Measurements from ENCODE around the gene RGS19.
A peak's percentile ranks its signal among the peaks of the same experiment; 100 is the strongest.
"Not testable (repeated sequence)": the region's sequence is repeated elsewhere in the genome, so short reads cannot be mapped to it uniquely, and the experiment has no call there.

The RGS19 gene

DNA sequence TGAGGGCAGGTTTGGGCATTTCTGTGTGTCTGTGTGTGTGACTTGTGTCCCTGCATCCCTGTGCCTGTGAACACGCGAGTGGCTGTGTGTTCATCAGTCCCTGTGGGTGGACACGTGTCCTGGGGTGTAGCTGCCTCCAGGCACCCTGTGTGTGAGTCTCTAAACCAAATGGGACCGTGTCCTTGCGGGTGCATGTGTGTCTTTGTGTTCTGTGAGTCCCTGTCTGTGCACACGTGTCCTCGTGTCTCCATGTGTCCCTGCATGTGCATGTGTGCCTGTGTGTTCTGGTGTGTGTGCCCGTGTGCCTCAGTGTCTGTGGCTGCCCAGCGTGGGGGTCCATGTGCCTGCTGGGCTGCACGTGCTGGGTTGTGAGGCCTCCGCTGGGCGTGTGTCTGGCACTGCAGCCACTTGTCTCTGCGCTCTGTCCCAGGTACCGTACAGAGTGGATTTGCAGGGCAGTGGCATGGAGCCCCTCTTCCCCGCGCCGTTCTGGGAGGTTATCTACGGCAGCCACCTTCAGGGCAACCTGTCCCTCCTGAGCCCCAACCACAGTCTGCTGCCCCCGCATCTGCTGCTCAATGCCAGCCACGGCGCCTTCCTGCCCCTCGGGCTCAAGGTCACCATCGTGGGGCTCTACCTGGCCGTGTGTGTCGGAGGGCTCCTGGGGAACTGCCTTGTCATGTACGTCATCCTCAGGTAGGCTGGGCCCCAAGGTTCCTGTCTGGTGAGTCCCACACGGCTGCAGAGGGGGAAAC is 13.1 kb upstream of the RGS19 start:
- DNase-seq = peak in 1 of 2 experiments; percentile 43

DNA sequence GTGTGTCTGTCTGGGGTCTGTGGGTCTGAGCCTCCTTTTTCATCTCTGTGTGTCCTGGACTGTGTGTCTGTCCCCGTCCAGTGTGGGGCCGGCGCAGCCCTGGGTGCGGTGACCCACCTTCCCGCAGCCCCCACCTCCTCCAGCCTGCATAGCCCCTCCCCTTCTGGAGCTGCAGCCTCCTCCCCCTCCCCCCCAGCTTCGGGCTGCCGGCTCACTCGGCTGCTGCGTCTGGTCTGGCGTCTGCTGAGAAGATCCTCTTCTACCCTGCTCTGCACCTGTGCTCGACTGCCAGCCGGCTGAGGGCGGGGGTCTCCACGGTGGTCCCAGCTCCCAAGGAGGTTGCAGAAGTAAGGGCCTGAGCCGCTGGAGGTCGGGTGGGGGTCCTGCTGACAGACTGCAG is 12.5 kb upstream of the RGS19 start:
- DNase-seq = peak; percentile 47 to 56

DNA sequence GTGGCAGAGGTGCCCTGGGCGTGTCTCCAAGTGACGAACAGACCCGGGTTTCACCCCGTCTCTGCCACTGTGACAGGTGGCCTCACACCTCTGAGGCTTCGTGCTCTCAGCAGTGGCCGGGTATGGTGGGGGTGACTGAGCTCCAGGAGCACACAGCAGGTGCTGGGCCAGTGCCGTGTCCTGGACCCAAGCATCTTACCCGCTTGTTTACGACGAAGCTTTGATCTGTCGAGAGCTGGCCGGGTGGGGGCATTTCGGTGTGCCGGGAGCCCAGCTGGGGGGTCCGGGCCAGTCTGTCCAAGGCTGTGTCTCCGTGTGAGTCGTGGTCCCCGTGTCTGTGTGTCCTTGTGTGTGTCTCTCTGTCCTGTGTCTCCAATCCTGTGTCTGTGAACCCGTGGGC is 12.0 kb upstream of the RGS19 start:
- DNase-seq = no peak

DNA sequence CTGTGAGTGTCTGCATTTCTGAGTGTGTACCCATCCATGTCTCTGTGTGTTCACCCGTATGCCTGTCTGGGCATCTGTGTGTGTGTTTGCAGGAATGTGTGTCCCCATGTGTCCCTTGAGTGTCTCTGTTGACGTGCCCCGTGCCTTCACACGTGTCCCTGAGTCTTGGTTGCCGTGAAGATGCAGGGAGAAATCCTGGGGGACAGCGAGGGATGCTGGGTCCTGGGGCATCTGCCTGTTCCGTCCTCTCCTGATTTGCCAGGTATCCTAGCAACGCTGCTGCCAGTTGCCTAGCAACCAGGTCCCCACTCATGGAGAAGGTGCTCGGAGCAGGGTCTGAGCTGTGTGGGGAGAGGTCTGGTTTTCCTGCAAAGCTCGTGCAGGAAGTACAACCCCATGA is 10.8 kb upstream of the RGS19 start:
- peak; percentile 69 to 85 for DNase-seq

DNA sequence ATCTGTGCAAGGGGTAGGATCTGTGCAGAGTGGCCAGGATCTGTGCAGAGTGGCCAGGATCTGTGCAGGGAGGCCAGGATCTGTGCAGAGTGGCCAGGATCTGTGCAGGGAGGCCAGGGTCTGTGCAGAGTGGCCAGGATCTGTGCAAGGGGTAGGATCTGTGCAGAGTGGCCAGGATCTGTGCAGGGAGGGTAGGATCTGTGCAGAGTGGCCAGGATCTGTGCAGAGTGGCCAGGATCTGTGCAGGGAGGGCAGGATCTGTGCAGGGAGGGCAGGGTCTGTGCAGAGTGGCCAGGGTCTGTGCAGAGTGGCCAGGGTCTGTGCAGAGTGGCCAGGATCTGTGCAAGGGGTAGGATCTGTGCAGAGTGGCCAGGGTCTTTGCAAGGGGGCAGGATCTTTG is 9.3 kb upstream of the RGS19 start:
- not testable (repeated sequence) for DNase-seq

DNA sequence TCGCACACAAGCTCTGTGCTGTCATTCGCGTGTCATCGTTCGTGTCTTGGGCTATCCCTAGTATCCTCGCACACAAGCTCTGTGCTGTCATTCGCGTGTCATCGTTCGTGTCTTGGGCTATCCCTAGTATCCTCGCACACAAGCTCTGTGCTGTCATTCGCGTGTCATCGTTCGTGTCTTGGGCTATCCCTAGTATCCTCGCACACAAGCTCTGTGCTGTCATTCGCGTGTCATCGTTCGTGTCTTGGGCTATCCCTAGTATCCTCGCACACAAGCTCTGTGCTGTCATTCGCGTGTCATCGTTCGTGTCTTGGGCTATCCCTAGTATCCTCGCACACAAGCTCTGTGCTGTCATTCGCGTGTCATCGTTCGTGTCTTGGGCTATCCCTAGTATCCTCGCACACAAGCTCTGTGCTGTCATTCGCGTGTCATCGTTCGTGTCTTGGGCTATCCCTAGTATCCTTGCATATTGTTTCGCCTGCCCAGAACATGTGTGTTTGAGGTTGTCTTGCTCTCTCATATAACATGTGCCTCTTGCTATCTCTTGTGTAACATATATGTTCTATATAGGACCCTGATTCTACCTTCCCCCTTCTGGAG is 8.0 kb upstream of the RGS19 start:
- DNase-seq = not testable (repeated sequence)

DNA sequence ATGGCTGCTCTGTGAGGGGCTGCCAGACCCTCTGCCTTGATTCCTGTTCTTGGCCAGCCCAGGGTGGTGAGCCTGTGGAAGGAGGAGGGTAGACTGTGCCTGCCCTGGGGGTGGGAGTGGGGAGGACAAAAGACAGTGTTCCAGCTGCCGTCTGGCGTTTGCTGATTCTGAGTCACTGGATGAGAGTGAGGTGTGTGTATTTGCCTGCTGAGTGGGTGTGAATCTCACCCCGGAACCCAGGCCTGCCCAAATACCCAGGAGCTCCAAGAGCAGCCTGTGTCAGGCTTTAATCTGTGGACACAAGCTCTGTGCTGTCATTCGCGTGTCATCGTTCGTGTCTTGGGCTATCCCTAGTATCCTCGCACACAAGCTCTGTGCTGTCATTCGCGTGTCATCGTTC is 7.5 kb upstream of the RGS19 start:
- DNase-seq = no peak

DNA sequence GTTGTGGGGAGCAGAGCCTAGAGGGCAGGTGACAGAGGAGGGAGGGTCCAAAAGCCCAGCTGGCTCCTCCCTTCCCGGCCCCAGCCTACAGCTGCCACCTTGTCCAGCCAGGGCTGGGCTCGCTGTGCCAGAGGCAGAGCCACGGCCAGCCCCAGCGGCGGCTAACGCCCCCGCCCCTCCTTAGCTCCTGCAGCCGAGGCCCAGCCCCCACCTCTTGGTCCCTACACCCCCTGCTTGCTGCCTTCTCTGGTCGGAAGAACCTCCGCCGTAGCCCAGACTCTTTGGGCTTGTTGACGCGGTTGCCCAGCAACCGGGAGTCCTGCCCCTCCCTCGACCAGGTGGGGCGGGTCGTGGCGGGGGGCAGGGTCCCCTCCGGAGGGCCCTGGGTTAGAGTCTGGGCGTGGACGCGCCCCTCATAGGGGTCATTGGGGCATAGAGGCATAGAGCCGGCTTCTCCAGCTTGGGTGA is 5.4 kb upstream of the RGS19 start:
- DNase-seq = peak in 1 of 2 experiments; percentile 46

DNA sequence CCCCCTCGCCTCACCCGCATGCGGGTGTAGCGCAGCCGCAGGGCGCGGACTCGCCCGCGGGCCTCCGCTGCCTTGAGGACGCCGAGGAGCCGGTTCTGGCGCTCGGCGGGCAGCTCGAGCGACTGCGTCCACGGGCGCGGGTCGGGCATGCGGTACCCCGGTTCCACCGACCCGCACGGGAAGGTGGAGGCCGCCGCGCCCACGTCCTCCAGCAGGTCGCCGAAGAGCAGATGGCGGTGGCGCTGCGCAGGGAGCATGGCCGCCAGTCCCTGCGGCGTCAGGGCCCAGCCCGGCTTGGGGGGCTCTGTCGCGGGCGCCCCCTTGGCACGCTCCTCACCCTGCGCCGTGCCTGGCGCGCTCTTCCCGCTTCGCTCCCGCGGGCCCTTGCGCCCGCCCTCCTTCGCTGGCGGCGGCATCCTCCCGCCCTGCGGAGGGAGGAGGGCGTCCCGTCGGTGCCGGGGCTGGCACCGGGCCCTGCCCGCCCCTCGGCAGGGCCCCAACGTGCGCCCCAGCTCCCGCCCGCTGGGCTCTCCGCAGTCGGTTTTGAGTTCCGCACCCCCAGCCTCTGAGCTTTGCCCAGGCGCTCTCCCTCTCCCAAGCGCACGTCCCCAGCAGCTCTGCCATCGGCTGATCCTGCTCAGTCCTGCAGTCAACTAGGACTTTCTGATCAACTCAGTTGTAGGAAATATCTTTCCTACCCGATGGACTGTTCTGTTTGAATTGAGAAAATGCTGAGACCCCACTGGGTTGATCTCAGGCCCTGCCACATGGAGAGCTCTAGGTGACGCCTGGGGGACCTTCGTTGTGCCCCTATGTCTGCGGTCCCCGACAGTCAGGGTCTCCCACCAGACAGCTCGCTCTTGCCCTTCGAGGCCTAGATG is 4.7 kb upstream of the RGS19 start, which contains the start of gene LKAAEAR1:
Gene LKAAEAR1 (minus strand): TSS at position 595 of the 881 bp plus-strand sequence. CDS start 179 bp downstream, at position 416.
- peak in 1 of 2 experiments; percentile 46 for DNase-seq

DNA sequence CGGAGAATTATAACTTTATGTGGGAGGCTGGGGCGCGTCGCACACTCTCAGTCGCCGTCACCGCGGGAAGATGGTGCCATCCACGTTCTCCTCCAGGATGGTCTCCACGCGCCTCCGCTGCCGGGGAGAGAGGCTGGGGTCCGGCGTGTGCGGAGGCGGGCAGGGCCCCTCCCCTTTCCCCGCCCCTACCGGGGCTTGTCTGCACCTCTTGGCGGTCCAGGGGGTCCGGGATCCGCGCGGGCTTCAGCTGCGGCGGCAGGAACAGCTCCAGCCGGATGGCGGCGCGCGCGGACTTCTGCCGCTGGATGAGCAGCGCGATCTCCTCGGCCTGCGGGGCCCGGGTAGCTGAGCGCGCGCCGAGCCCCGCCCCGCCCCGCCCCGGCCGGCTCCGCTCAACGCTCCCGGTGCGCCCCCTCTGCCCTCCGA is 4.1 kb upstream of the RGS19 start:
- DNase-seq = peak; percentile 56 to 77

DNA sequence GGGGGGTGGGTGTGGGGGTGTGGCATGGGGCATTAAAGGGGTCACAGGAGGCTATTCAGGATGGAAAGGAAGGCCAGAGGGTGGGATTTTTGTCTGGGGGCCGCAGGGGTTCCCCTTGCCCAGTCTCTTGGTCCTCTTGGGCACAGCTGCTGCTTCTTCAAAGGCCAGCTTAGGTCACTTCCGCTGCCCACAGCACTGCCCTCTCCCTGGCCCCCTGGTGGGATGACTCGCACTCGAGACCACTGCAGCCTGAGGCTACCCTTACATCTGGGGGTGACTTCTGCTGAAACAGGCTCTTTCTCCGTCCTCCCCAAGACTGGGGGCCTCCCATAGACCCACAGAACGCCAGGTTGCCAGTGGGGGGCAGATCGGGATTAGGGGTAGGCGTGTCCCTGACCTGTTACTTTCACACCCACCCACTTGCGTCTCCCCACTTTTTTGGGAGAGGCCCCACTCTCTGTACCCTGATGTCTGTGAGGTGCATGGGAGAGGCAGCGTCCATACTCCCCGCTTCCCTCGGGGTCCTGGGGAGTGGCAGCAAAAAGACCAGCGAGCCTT is 3.6 kb upstream of the RGS19 start:
- DNase-seq = no peak

DNA sequence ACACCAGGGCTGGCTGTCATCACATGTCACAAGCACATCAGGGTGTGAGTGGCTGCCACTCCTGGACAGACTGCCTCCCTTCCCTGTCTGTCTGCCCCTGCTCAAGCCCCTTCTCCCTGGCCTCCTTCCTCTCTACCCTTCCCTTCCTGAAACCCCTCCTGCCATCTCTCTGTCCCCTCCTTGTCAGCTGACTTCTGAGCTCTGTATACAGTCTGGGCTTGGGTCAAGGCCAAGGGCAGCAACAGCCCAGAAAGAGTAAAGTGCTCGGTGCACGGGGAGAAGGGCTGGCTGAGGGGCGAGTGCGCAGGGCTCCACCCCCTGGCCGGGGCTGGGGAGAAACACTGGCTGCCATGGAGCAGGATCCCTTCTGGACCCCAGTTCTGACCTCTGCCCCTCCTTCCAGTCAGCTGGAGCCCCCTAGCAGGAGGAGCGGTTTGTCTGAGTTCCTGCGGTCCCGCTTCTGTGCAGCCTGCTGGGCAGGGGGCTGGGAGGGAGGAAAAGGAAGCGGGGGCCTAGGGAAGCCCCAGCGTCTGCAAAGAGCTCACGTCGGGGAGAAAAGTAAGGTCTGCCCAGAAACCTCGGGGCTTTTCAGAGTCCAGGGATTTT is 2.9 kb upstream of the RGS19 start:
- no peak for DNase-seq

DNA sequence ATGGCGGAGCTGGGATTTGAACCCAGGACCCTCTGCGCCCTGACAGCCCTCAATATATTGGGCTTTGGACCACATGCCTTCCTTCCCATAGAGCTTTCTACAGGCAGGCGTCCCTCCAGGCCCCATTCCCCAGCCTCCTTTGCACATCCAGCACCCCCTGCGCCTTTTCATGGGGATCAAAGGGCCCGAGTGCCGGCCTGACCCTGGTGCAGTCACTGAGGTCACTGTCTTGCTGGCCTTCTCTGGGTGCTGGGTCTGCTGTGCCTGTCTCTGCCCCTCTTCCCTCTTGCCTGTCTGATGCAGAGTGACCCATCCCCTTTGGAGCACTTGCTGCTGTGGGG is 2.3 kb upstream of the RGS19 start:
- DNase-seq = no peak

DNA sequence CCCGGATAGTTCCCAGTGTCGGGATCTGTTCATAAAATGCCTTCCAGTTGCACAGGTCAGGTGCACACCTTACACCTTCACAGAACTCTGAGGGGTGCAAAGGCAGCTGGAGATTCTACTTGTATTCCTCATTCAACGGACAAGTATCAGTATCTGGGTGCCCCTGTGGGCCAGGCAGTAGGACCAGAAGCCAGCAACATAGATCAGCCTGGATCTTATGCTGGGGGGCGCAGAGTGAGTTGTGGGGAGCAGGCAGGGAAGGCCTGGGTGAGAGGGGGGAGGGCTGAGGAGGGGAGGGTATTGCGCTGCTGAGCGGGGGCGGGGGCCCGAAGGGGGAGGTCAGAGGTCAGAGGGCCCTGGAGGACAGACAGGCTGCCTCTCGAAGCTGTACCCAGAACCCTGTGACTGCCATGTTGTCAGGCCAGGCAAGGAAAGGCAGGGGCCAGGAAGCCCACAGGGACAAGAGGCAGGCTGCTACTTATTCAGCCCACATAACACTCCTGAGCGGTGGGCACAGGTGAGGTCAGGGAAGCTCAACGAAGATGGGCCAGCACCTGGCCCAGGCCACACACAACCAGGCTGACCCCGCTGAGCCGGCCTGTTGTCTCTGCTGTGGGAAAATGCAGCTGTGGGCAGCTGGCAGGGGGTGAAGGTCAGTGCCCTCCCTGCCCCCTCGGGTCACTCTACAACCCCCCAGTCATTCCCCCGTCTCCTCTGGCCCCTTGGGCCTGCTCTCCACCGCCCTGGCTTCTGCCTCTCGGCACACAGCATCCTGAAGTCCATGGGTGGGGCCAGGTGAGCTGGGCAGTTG is 1.7 kb upstream of the RGS19 start:
- DNase-seq = no peak

DNA sequence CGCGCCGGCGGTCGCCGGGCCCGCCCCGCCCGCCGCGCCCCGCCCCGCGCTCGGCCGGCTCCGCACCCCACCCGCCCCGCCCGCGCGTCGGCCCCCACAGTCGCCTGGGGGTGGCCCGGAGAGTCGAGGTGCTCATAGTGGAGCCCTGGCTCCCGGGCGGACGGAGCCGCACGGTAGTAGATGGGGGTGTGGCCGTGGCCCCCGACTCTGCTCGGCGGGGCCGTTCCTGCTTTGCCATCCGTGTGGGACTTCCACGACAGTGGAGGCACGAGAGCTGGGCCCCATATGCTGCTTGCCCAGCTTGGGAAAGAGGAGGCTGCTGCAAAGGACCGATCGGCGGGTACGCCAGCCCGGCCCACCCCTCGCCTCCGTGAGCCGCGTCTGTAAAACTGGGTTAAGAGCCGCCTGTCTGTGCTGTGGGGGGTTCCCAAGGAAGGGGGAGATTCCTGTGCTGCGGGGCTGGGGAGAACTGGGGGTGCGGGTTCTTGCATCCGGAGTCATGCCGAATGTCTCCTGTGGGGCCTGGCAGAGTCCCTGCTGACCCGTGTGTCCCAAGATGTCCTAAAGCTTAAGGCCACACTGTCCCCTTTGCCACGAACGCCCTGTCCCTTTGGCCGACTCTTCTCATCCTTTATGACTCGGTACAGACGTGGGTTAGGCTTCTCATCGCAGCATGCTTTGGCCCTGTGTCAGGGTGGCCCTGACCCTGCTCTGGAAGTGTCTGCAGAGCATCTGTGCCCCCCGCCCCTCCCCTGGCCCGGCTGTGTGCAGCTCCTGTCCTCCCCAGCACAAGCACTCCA is 895 bp upstream of the RGS19 start, which contains the start of gene OPRL1:
Gene OPRL1 (plus strand): TSS at position 70 of the 800 bp plus-strand sequence. CDS start 12,639 bp downstream, outside the sequence.
- DNase-seq = no peak

DNA sequence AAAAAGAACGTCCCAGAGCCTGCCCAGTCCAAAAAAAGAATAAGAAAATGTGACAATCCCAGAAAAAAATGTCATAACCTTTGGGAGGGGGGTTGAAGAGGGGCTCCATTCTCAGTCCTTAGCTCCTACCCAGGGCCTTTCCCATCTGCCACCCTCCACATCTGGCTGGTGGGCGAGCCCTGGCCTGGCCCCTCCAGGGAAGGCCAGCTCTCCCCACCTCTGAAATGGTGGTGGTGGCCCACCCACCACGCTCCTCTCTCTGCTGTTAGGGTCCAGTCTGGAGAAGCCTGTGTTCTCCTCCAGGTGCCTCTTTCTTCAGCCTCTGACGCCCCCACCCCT is 415 bp downstream of the RGS19 start:
- no peak for DNase-seq

DNA sequence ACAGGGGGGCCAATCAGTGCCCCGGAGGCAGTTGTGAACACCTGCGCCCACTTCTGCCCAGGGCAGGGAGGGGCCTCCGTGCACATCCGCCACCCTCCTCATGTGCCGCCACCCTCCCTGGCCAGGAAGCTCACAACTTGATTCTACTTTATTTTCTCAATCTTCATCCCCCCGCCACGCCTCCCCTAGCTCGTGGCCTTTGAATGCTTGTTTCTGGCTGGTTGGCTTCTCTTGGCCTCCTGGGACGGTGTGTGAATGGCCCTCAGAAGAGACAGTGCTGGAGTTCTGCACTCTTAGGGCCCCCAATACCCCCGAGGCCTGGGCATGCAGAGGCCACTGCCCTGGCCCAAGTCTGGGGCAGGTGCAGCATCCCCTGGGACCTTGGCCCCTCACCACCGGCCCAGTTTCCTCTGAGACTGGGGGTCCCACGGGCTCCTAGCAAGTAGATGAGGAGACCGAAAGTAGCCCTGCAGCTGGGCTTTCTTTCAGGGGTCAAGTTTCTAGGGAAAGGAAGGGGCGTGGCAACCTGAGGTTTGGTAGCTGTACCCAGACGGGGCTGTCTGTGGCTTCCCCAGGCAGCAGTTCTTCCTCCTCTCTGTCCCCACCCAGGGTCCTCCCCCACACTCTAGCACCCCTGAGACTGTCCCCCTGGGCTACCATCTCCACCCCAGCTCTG is 1.3 kb downstream of the RGS19 start:
- no peak for DNase-seq

DNA sequence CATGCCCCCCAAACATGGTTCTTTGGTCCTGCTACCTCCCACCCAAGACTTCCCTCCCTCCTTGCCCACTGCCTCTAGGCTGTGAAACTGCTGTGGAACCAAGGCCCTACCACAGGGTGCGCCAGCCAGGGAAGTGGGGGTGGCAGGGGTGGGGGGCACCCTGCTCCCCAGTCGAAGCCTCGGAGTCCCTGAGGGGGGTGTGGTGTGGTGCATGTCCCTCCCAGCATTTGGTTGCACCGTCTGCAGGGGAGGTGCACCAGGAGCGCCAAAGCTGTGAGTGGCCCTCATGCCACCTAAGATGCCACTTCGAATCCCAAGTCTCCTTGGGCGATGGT is 1.8 kb downstream of the RGS19 start:
- DNase-seq = no peak

DNA sequence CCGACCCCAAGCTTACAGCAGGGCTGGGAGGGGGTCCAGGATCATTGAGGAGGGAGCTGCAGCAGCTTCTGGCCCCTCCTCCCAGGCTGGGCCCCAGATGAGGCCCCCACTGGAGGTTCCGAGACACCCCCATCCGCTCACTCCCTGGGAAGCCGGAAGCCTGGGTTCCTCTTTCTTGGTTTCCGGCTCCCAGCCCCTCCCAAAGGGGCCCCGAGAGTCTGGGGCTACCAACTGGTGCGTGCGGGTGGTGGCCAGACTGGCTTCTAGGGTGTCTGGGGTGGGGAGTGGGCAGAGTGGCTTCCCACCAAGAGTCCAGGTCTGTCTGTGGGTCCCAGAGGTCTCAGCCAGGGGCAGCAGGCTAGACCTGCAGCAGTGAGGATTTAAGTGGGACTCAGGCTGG is 2.2 kb downstream of the RGS19 start:
- no peak for DNase-seq

Data from NCI-H524 (cell line).